ENCODE measurements around the gene RABL3. TPM values are rescaled to one million over a fixed set of nuclear protein-coding genes. Genes with fewer than 3 reads are reported as not detected.
"Not testable (repeated sequence)": the region's sequence is repeated elsewhere in the genome, so short reads cannot be mapped to it uniquely, and the experiment has no call there.

RABL3 gene, protein sequence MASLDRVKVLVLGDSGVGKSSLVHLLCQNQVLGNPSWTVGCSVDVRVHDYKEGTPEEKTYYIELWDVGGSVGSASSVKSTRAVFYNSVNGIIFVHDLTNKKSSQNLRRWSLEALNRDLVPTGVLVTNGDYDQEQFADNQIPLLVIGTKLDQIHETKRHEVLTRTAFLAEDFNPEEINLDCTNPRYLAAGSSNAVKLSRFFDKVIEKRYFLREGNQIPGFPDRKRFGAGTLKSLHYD
- total RNA-seq (2021) (16.5 and 18.2 TPM in 2 replicates), Bru-seq, nascent RNA (percentile 71 among the genes with signal in this experiment), BruChase-seq, experiment 1, labeled RNA remaining after a 2-hour chase (percentile 56 among the genes with signal in this experiment), BruChase-seq, experiment 2, labeled RNA remaining after a 6-hour chase (percentile 68 among the genes with signal in this experiment)
- long read RNA-seq, transcript RABL3-201 (8 exons, 3,883 nt) = major isoform, 45 of 55 reads
- long read RNA-seq, partial matches to known transcripts = 3 of 55 reads
- long read RNA-seq, other reads (novel, unspliced or antisense) = 2 of 55 reads

DNA sequence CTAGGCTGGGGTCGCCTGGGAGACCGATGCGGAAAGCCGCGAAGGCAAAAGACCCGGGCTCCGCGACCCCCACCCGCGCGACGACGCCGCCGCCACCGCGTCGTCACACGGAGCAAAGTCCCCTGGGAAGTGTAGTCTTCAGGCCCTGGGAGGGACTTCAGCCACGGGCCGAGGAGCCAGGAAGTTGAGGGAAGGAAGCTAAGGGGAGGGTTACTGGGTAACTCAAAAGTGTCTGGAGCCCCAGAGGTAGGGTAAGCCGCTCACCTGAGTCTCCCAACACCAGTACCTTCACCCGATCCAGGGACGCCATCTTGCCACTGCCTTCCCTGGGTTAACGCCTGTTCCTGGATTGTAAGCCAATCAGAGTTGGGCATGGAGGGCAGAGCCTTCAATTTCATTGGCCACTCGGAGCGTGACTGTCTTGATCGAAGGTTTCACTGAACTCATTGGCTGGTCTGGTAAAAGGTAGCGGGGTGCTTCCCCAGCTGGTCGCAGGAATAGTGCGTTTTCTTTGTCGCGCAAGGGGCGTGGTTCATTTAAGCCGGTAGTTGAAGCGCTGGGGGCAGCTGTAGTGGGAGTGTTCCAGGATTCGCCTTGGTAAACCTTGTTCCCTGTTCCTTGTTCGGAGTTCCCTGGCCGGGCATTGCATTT, at the start of gene RABL3, which contains the start of gene GTF2E1:
Gene RABL3 (minus strand): TSS at position 319 of the 651 bp plus-strand sequence. CDS start 9 bp downstream, at position 310.
Gene GTF2E1 (plus strand): TSS at position 547 of the 651 bp plus-strand sequence. CDS start 7,809 bp downstream, outside the sequence.
- CTCF ChIA-PET = no interaction called here
- intact Hi-C loops (cut with micrococcal nuclease; ENCODE audit: unreplicated experiment) = loop anchor here (5.0 kb wide), 2 partner anchors 65 to 145 kb away; partner anchors contain the start of gene NDUFB4
- H3K4me3 ChIP-seq (ENCODE audit: low read depth, low read length, poor library complexity, severe bottlenecking) = peak within 1 kb of the TSS; percentile 92
- peaks cover 12% of the 10 kb centered on the region for H3K4me1 ChIP-seq (ENCODE audit: insufficient read depth, low read length, poor library complexity, severe bottlenecking)
- H3K27ac ChIP-seq (ENCODE audit: low read depth, low read length, poor library complexity, severe bottlenecking) = peak within 1 kb of the TSS; percentile 97
- TF ChIP-seq EZH2 (IDR thresholded peaks at IDR 0.05; ENCODE audit: borderline replicate concordance, low read depth, low read length, poor library complexity, severe bottlenecking) = no peak
- TF ChIP-seq, protein P1, sequence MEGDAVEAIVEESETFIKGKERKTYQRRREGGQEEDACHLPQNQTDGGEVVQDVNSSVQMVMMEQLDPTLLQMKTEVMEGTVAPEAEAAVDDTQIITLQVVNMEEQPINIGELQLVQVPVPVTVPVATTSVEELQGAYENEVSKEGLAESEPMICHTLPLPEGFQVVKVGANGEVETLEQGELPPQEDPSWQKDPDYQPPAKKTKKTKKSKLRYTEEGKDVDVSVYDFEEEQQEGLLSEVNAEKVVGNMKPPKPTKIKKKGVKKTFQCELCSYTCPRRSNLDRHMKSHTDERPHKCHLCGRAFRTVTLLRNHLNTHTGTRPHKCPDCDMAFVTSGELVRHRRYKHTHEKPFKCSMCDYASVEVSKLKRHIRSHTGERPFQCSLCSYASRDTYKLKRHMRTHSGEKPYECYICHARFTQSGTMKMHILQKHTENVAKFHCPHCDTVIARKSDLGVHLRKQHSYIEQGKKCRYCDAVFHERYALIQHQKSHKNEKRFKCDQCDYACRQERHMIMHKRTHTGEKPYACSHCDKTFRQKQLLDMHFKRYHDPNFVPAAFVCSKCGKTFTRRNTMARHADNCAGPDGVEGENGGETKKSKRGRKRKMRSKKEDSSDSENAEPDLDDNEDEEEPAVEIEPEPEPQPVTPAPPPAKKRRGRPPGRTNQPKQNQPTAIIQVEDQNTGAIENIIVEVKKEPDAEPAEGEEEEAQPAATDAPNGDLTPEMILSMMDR (conservative IDR thresholded peaks at IDR 0.05; ENCODE audit: low read depth, low read length) = no peak
- peak; percentile 100 for DNase-seq (ENCODE audit: low spot score)
- no TSS peak for BruUV-seq (replicated peaks)
- peaks cover 3% of the 10 kb centered on the region for H3K36me3 ChIP-seq (ENCODE audit: insufficient read depth, low read length, poor library complexity, severe bottlenecking)
- POLR2A ChIA-PET (ENCODE audit: low non-redundant PET) = interaction anchor here (0.6 kb wide), 1 partner anchor 474 kb away, joined by 4 read pairs; no protein-coding TSS in a partner anchor
- no peaks in the 10 kb centered on the region for H3K9me3 ChIP-seq (ENCODE audit: low read depth, low read length, poor library complexity, severe bottlenecking)
- no peaks in the 10 kb centered on the region for H3K27me3 ChIP-seq (replicated peaks; ENCODE audit: insufficient read depth, low read depth, low read length, poor library complexity)

DNA sequence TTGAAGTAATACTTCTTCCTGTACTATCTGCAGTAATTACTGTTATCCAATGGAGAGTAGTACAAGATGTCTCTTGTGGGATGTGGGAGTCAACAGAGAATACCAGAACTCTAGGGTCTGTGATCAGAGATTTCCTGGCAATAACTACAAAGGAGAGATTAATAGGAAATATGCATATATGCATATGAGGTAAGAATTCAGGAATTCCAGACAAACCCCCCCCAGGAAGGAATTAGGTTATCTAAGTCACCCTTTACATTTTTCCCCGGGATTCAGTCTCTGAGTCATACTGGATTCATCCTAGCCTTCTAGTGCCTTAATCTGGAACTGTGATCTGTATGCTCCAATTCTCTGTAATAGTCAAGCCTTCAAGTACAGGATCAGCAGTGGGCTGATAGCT, 49.6 kb upstream of the RABL3 start:
- no peaks in the 10 kb centered on the region for H3K4me1 ChIP-seq (ENCODE audit: insufficient read depth, low read length, poor library complexity, severe bottlenecking)
- no peaks in the 10 kb centered on the region for H3K9me3 ChIP-seq (ENCODE audit: low read depth, low read length, poor library complexity, severe bottlenecking)
- ChIA-PET CTCF (no interaction called here), POLR2A (ENCODE audit: low non-redundant PET) (no interaction called here)
- no peak overlapping the region for H3K27ac ChIP-seq (ENCODE audit: low read depth, low read length, poor library complexity, severe bottlenecking)
- no TSS peak for BruUV-seq (replicated peaks)
- no peaks in the 10 kb centered on the region for H3K36me3 ChIP-seq (ENCODE audit: insufficient read depth, low read length, poor library complexity, severe bottlenecking)
- intact Hi-C loops (cut with micrococcal nuclease; ENCODE audit: unreplicated experiment) = no loop called here
- no peaks in the 10 kb centered on the region for H3K27me3 ChIP-seq (replicated peaks; ENCODE audit: insufficient read depth, low read depth, low read length, poor library complexity)
- TF ChIP-seq, protein P1 (conservative IDR thresholded peaks at IDR 0.05; ENCODE audit: low read depth, low read length) = no peak
- TF ChIP-seq EZH2 (IDR thresholded peaks at IDR 0.05; ENCODE audit: borderline replicate concordance, low read depth, low read length, poor library complexity, severe bottlenecking) = no peak
- DNase-seq (ENCODE audit: low spot score) = peak; percentile 12
- no peak overlapping the region for H3K4me3 ChIP-seq (ENCODE audit: low read depth, low read length, poor library complexity, severe bottlenecking)

DNA sequence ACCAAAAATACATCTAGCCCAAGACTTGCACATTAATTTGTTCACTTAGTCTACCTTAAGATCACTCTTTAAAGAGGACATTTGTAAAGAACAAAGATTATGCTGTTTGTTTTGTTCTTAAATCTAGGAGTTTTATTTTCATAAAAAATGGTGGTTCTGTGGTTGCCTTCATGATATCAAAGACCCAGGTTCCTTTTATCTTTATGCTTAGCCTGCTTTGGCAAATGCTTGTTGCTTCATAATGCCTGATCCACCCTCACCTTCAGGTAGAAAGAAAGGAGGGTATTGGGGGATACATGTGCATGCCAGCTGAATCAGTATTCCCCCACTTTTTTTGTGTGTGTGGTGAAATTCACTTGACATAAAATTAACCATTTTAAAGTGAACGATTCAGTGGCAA, 48.7 kb upstream of the RABL3 start:
- no peaks in the 10 kb centered on the region for H3K27me3 ChIP-seq (replicated peaks; ENCODE audit: insufficient read depth, low read depth, low read length, poor library complexity)
- no peak for DNase-seq (ENCODE audit: low spot score)
- BruUV-seq (replicated peaks) = no TSS peak
- H3K4me1 ChIP-seq (ENCODE audit: insufficient read depth, low read length, poor library complexity, severe bottlenecking) = no peaks in the 10 kb centered on the region
- POLR2A ChIA-PET (ENCODE audit: low non-redundant PET) = no interaction called here
- H3K9me3 ChIP-seq (ENCODE audit: low read depth, low read length, poor library complexity, severe bottlenecking) = no peaks in the 10 kb centered on the region
- intact Hi-C loops (cut with micrococcal nuclease; ENCODE audit: unreplicated experiment) = no loop called here
- no peak overlapping the region for H3K4me3 ChIP-seq (ENCODE audit: low read depth, low read length, poor library complexity, severe bottlenecking)
- no peaks in the 10 kb centered on the region for H3K36me3 ChIP-seq (ENCODE audit: insufficient read depth, low read length, poor library complexity, severe bottlenecking)
- H3K27ac ChIP-seq (ENCODE audit: low read depth, low read length, poor library complexity, severe bottlenecking) = no peak overlapping the region
- CTCF ChIA-PET = interaction anchor here (0.6 kb wide), 1 partner anchor 388 kb away, joined by 3 read pairs; no protein-coding TSS in a partner anchor
- TF ChIP-seq, protein P1 (conservative IDR thresholded peaks at IDR 0.05; ENCODE audit: low read depth, low read length) = no peak
- no peak for TF ChIP-seq EZH2 (IDR thresholded peaks at IDR 0.05; ENCODE audit: borderline replicate concordance, low read depth, low read length, poor library complexity, severe bottlenecking)

DNA sequence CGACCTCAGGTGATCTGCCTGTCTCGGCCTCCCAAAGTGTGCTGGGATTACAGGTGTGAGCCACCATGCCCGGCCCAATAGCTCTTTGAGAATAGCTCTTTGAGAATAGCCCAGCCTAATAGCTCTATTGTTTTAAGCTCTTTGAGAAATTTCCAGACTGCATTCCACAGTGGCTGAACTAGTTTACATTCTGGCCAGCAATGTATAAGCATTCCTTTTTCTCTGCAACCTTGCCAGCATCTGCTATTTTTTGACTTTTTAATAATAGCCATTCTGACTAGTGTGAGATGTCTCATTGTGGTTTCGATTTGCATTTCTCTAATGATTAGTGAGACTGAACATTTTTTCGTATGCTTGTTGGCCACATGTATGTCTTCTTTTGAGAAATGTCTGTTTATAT, 43.5 kb upstream of the RABL3 start:
- H3K4me1 ChIP-seq (ENCODE audit: insufficient read depth, low read length, poor library complexity, severe bottlenecking); H3K36me3 ChIP-seq (ENCODE audit: insufficient read depth, low read length, poor library complexity, severe bottlenecking); CTCF ChIA-PET; intact Hi-C loops (cut with micrococcal nuclease; ENCODE audit: unreplicated experiment); BruUV-seq (replicated peaks); H3K27me3 ChIP-seq (replicated peaks; ENCODE audit: insufficient read depth, low read depth, low read length, poor library complexity); H3K4me3 ChIP-seq (ENCODE audit: low read depth, low read length, poor library complexity, severe bottlenecking); H3K9me3 ChIP-seq (ENCODE audit: low read depth, low read length, poor library complexity, severe bottlenecking); POLR2A ChIA-PET (ENCODE audit: low non-redundant PET); H3K27ac ChIP-seq (ENCODE audit: low read depth, low read length, poor library complexity, severe bottlenecking); DNase-seq (ENCODE audit: low spot score): not testable (repeated sequence)
